Caco-2 (cell line): Measurements from ENCODE around the gene ACP7. TPM values are rescaled to one million over a fixed set of nuclear protein-coding genes. Genes with fewer than 3 reads are reported as not detected.

Experiments
- BruUV-seq: library from RNA; stranded (reverse); fragments of 400-500 nt; replicated peaks from 2 replicates; lab custom pipeline; 2021; lab: Mats Ljungman, UMichigan
- CTCF ChIA-PET: fragments of 300-600 bp; sonication (Branson Sonifier 250); formaldehyde crosslinking; loops from one replicate; lab custom pipeline; 2022; ENCODE audit warnings: antibody characterized with exemption; lab: Charles Lee
- POLR2A ChIA-PET: fragments of 300-600 bp; sonication (Branson Sonifier 250); formaldehyde crosslinking; loops from one replicate; lab custom pipeline; 2022; ENCODE audit warnings: antibody characterized with exemption; lab: Charles Lee
- DNase-seq, 2 experiments: peaks; one replicate each; pipeline versions ENCODE4 v3.0.0 to v3.0.0-alpha.2; 2020 to 2022
- H3K27me3 ChIP-seq: replicated peaks from 2 replicates; pipeline ENCODE4 v1.6.0; 2011; ENCODE audit warnings: low read length; ENCODE audit not compliant: control insufficient read depth, insufficient read depth
- H3K36me3 ChIP-seq: 2 replicates; pipeline ENCODE4 v1.5.1; 2011; ENCODE audit warnings: low read length; ENCODE audit not compliant: control insufficient read depth, insufficient read depth
- H3K4me1 ChIP-seq: fragments of 250-450 bp; sonication (Bioruptor Pico); 2 replicates; pipeline ENCODE4 v1.5.1; 2020; ENCODE audit warnings: mild to moderate bottlenecking
- H3K4me3 ChIP-seq: 2 replicates; pipeline ENCODE4 v1.5.1; 2011; ENCODE audit warnings: low read depth, mild to moderate bottlenecking, control low read depth, low read length
- H3K9me3 ChIP-seq: fragments of 250-450 bp; sonication (Bioruptor Pico); 2 replicates; pipeline ENCODE4 v1.5.1; 2020; ENCODE audit warnings: mild to moderate bottlenecking, moderate library complexity
- H3K27ac Mint-ChIP-seq: one replicate; pipeline ENCODE4 v1.8.0; 2022; ENCODE audit warnings: mixed read lengths; ENCODE audit not compliant: unreplicated experiment
- H3K27me3 Mint-ChIP-seq: one replicate; pipeline ENCODE4 v1.8.0; 2022; ENCODE audit warnings: mixed read lengths; ENCODE audit not compliant: insufficient read depth, unreplicated experiment
- H3K36me3 Mint-ChIP-seq: one replicate; pipeline ENCODE4 v1.8.0; 2022; ENCODE audit warnings: mild to moderate bottlenecking, mixed read lengths; ENCODE audit not compliant: insufficient read depth, unreplicated experiment
- H3K4me1 Mint-ChIP-seq: one replicate; pipeline ENCODE4 v1.8.0; 2022; ENCODE audit warnings: low read depth, mixed read lengths; ENCODE audit not compliant: unreplicated experiment
- H3K4me3 Mint-ChIP-seq: one replicate; pipeline ENCODE4 v1.8.0; 2022; ENCODE audit warnings: mild to moderate bottlenecking, moderate library complexity, mixed read lengths; ENCODE audit not compliant: unreplicated experiment
- H3K9me3 Mint-ChIP-seq: one replicate; pipeline ENCODE4 v1.8.0; 2022; ENCODE audit warnings: mixed read lengths; ENCODE audit not compliant: unreplicated experiment
- intact Hi-C: fragments of 100-400 bp; cut with micrococcal nuclease; formaldehyde crosslinking; loops from one replicate; pipeline ENCODE4 v1.10.0; 2022; ENCODE audit not compliant: unreplicated experiment
- total RNA-seq: library from RNA; stranded (reverse); gene quantifications from 2 replicates; pipeline ENCODE4 v1.2.3, GENCODE V29; 2022
- TF ChIP-seq, protein P1 (sequence below), 2 experiments: fragments of 200-600 bp in 1 of 2; IDR thresholded peaks; 1 replicate in 1 of 2; 2 replicates in 1 of 2; pipeline versions ENCODE4 v1.5.1 to v1.8.0; 2011 to 2022; ENCODE audit warnings: antibody characterized with exemption in 1 of 2, control low read depth in 1 of 2, inconsistent platforms in 1 of 2, low read depth in 1 of 2, low read length in 1 of 2, mild to moderate bottlenecking in 1 of 2, moderate library complexity in 1 of 2; ENCODE audit not compliant: insufficient read depth in 1 of 2, severe bottlenecking in 1 of 2, unreplicated experiment in 1 of 2

The ACP7 gene
- total RNA-seq, 1 experiment from 2014 or later, result 0.45 TPM

DNA sequence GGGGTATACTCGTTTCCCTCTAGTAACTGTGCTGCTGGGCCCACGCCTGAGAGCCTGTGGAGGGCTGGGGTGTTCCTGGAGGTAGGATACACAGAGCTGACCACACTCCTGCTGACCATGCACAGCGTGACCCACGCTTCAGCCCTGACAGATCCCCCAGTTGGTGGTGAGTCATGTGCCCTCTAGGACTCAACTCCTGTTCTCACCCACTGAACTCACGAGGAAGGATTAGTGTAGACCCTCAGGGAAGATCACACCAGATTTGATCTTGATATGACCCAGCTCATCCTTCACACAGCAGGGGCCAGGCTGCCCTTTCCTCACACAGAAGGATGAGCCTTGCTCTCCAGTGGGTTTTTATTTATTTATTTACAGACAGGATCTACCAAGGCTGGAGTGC, 13.3 kb upstream of the ACP7 start:
- H3K4me3 Mint-ChIP-seq, result no peak overlapping the region
- H3K27me3 ChIP-seq, result no peaks in the 10 kb centered on the region
- no peak overlapping the region for H3K27ac Mint-ChIP-seq
- POLR2A ChIA-PET, result no interaction called here
- TF ChIP-seq, protein P1, sequence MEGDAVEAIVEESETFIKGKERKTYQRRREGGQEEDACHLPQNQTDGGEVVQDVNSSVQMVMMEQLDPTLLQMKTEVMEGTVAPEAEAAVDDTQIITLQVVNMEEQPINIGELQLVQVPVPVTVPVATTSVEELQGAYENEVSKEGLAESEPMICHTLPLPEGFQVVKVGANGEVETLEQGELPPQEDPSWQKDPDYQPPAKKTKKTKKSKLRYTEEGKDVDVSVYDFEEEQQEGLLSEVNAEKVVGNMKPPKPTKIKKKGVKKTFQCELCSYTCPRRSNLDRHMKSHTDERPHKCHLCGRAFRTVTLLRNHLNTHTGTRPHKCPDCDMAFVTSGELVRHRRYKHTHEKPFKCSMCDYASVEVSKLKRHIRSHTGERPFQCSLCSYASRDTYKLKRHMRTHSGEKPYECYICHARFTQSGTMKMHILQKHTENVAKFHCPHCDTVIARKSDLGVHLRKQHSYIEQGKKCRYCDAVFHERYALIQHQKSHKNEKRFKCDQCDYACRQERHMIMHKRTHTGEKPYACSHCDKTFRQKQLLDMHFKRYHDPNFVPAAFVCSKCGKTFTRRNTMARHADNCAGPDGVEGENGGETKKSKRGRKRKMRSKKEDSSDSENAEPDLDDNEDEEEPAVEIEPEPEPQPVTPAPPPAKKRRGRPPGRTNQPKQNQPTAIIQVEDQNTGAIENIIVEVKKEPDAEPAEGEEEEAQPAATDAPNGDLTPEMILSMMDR (IDR thresholded peaks at IDR 0.05; ENCODE audit: insufficient read depth in 1 of 2, low read depth in 1 of 2, low read length in 1 of 2, severe bottlenecking in 1 of 2, unreplicated experiment in 1 of 2), result no peak
- H3K27me3 Mint-ChIP-seq, result peaks cover 6% of the 10 kb centered on the region
- intact Hi-C loops, result no loop called here
- no peaks in the 10 kb centered on the region for H3K36me3 ChIP-seq
- DNase-seq, result no peak
- BruUV-seq, result no TSS peak
- no peaks in the 10 kb centered on the region for H3K4me1 ChIP-seq
- H3K4me3 ChIP-seq, result no peak overlapping the region
- H3K4me1 Mint-ChIP-seq, result no peaks in the 10 kb centered on the region
- no peaks in the 10 kb centered on the region for H3K9me3 Mint-ChIP-seq
- CTCF ChIA-PET, result no interaction called here
- peaks cover 8% of the 10 kb centered on the region; the same call in 1 of the 2 replicates for H3K9me3 ChIP-seq
- H3K36me3 Mint-ChIP-seq, result no peaks in the 10 kb centered on the region

DNA sequence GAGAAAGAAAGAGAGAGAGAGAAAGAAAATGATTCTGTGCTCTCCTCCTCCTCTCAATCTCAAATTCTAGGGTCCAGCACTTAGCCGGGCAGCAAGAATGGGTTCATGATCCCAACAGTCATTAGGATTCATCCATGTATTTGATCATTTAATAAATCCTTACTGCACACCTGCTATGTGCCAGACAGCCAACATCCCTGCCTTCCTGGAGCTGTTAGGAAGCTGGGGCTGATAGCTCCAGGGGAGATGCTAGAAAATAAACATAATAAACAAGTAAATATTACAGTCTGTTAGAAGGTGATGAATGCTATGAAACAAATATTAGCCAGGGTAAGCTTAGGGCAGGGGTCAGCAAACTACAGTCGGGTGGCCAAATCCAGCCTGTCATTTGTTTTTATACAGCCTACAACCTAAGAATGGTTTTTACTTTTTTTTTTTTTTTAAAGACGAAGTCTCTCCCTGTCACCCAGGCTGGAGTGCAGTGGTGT, 9.9 kb upstream of the ACP7 start:
- Mint-ChIP-seq H3K4me3 (no peak overlapping the region), H3K9me3 (no peaks in the 10 kb centered on the region), H3K4me1 (no peaks in the 10 kb centered on the region), H3K36me3 (no peaks in the 10 kb centered on the region), H3K27me3 (peaks cover 4% of the 10 kb centered on the region), H3K27ac (no peak overlapping the region)
- CTCF ChIA-PET, result interaction anchor here (0.8 kb wide), 1 partner anchor 143 kb away, joined by 7 read pairs; no protein-coding TSS in a partner anchor
- TF ChIP-seq, protein P1 (IDR thresholded peaks at IDR 0.05; ENCODE audit: insufficient read depth in 1 of 2, low read depth in 1 of 2, low read length in 1 of 2, severe bottlenecking in 1 of 2, unreplicated experiment in 1 of 2), result no peak
- no peak for DNase-seq
- Histone ChIP-seq H3K4me3 (no peak overlapping the region), H3K27me3 (no peaks in the 10 kb centered on the region), H3K36me3 (no peaks in the 10 kb centered on the region), H3K9me3 (no peaks in the 10 kb centered on the region), H3K4me1 (no peaks in the 10 kb centered on the region)
- intact Hi-C loops, result no loop called here
- POLR2A ChIA-PET, result no interaction called here
- BruUV-seq, result no TSS peak

DNA sequence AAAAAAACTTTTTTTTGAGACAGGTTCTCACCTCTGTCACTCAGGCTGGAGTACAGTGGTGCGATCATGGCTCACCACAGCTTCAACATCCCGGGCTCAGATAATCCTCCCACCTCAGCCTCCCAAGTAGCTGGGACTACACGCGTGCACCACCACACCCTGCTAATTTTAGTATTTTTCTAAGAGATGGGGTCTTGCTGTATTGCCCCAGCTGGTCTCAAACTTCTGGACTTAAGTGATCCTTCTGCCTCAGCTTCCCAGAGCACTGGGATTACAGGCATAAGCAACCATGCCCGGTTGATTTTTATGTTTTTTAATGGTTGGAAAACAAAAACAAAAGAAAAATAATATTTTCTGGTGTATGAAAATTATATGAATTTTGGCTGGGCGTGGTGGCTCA, 9.2 kb upstream of the ACP7 start:
- Mint-ChIP-seq H3K4me3 (no peak overlapping the region), H3K4me1 (no peaks in the 10 kb centered on the region), H3K27ac (no peak overlapping the region), H3K27me3 (peaks cover 4% of the 10 kb centered on the region), H3K9me3 (no peaks in the 10 kb centered on the region), H3K36me3 (no peaks in the 10 kb centered on the region)
- Histone ChIP-seq H3K27me3 (no peaks in the 10 kb centered on the region), H3K4me3 (no peak overlapping the region), H3K9me3 (no peaks in the 10 kb centered on the region), H3K4me1 (no peaks in the 10 kb centered on the region), H3K36me3 (no peaks in the 10 kb centered on the region)
- intact Hi-C loops, result no loop called here
- ChIA-PET CTCF (no interaction called here), POLR2A (no interaction called here)
- TF ChIP-seq, protein P1 (IDR thresholded peaks at IDR 0.05; ENCODE audit: insufficient read depth in 1 of 2, low read depth in 1 of 2, low read length in 1 of 2, severe bottlenecking in 1 of 2, unreplicated experiment in 1 of 2), result no peak
- BruUV-seq, result no TSS peak
- DNase-seq, result no peak
